ENCODE data around the gene SRPX.
A peak's percentile ranks its signal among the peaks of the same experiment; 100 is the strongest.

Gene SRPX

GRCh38 chrX:38260231-38260630 is 39.6 kb upstream of the SRPX start:
- no peaks in the 10 kb centered on the region for H3K36me3 ChIP-seq (replicated peaks; ENCODE audit: insufficient read depth, low read length)
- H3K4me1 ChIP-seq (ENCODE audit: low read length), result no peaks in the 10 kb centered on the region
- no peak overlapping the region for H3K9ac ChIP-seq (ENCODE audit: low read length)
- no peaks in the 10 kb centered on the region for H3K27me3 ChIP-seq (replicated peaks; ENCODE audit: insufficient read depth, low read length)
- H3K4me3 ChIP-seq (ENCODE audit: low read length), result no peak overlapping the region
- no peaks in the 10 kb centered on the region for H3K79me2 ChIP-seq (ENCODE audit: low read length)
- no peak overlapping the region for H3K4me2 ChIP-seq (ENCODE audit: low read depth, low read length)
- no peaks in the 10 kb centered on the region for H3K9me3 ChIP-seq (replicated peaks; ENCODE audit: insufficient read depth, low read length)
- no peaks in the 10 kb centered on the region for H3F3A ChIP-seq (ENCODE audit: insufficient read depth, low read length)
- no peak overlapping the region for H3K27ac ChIP-seq (ENCODE audit: low read length)
- no peaks in the 10 kb centered on the region for H4K20me1 ChIP-seq (ENCODE audit: insufficient read depth, low read length)
- H3K9me2 ChIP-seq (replicated peaks; ENCODE audit: insufficient read depth, low read length), result no peaks in the 10 kb centered on the region
- no peak for DNase-seq
- TF ChIP-seq, protein P1, sequence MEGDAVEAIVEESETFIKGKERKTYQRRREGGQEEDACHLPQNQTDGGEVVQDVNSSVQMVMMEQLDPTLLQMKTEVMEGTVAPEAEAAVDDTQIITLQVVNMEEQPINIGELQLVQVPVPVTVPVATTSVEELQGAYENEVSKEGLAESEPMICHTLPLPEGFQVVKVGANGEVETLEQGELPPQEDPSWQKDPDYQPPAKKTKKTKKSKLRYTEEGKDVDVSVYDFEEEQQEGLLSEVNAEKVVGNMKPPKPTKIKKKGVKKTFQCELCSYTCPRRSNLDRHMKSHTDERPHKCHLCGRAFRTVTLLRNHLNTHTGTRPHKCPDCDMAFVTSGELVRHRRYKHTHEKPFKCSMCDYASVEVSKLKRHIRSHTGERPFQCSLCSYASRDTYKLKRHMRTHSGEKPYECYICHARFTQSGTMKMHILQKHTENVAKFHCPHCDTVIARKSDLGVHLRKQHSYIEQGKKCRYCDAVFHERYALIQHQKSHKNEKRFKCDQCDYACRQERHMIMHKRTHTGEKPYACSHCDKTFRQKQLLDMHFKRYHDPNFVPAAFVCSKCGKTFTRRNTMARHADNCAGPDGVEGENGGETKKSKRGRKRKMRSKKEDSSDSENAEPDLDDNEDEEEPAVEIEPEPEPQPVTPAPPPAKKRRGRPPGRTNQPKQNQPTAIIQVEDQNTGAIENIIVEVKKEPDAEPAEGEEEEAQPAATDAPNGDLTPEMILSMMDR (IDR thresholded peaks at IDR 0.05; ENCODE audit: low read length), result peak; percentile 48
- TF ChIP-seq EZH2 (optimal IDR thresholded peaks at IDR 0.05; ENCODE audit: low read depth, low read length) (no peak), EZH2phosphoT487 (IDR thresholded peaks at IDR 0.05; ENCODE audit: low read length) (no peak)
- H2AFZ ChIP-seq (ENCODE audit: low read length), result no peak overlapping the region

- Histone ChIP-seq H3K9me3 (replicated peaks; ENCODE audit: insufficient read depth, low read length) (no peaks in the 10 kb centered on the region), H3K79me2 (ENCODE audit: low read length) (no peaks in the 10 kb centered on the region), H3K27me3 (replicated peaks; ENCODE audit: insufficient read depth, low read length) (no peaks in the 10 kb centered on the region), H2AFZ (ENCODE audit: low read length) (no peak overlapping the region), H3K27ac (ENCODE audit: low read length) (no peak overlapping the region), H3F3A (ENCODE audit: insufficient read depth, low read length) (no peaks in the 10 kb centered on the region), H3K36me3 (replicated peaks; ENCODE audit: insufficient read depth, low read length) (no peaks in the 10 kb centered on the region), H3K4me2 (ENCODE audit: low read depth, low read length) (no peak overlapping the region), H3K4me3 (ENCODE audit: low read length) (no peak overlapping the region), H3K9me2 (replicated peaks; ENCODE audit: insufficient read depth, low read length) (no peaks in the 10 kb centered on the region), H4K20me1 (ENCODE audit: insufficient read depth, low read length) (no peaks in the 10 kb centered on the region), H3K4me1 (ENCODE audit: low read length) (no peaks in the 10 kb centered on the region), H3K9ac (ENCODE audit: low read length) (no peak overlapping the region)
- TF ChIP-seq EZH2 (optimal IDR thresholded peaks at IDR 0.05; ENCODE audit: low read depth, low read length) (no peak), EZH2phosphoT487 (IDR thresholded peaks at IDR 0.05; ENCODE audit: low read length) (no peak)
- TF ChIP-seq, protein P1 (IDR thresholded peaks at IDR 0.05; ENCODE audit: low read length), result no peak
- DNase-seq, result no peak
Measured at GRCh38 chrX:38256019-38256418, 35.3 kb upstream of the SRPX start.

DNA sequence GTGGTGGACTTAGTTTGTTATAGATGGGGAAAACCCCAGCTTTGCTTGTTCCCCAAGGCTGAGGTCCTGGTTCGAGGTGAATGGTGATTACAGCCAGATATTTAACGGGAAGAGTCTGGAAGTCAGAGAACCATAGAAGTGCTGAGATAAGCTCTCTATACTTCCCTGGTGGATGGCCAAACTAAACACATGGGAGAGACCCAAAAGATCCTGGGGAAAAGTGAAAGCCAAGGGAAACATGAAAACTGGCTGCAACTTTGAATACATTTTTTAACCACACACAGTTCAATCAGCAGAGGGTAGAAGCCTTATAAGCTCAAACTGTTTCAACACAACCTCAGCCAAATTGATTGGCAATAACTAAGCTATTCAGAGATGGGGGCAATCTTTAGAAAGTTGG is 29.3 kb upstream of the SRPX start:
- Histone ChIP-seq H3K79me2 (ENCODE audit: low read length) (no peaks in the 10 kb centered on the region), H3F3A (ENCODE audit: insufficient read depth, low read length) (no peaks in the 10 kb centered on the region)

More for the DNA sequence above, 29.3 kb upstream of the SRPX start:
- Histone ChIP-seq H3K4me1 (ENCODE audit: low read length) (no peaks in the 10 kb centered on the region), H3K4me2 (ENCODE audit: low read depth, low read length) (no peak overlapping the region), H3K4me3 (ENCODE audit: low read length) (no peak overlapping the region), H4K20me1 (ENCODE audit: insufficient read depth, low read length) (no peaks in the 10 kb centered on the region), H3K27me3 (replicated peaks; ENCODE audit: insufficient read depth, low read length) (no peaks in the 10 kb centered on the region), H3K36me3 (replicated peaks; ENCODE audit: insufficient read depth, low read length) (no peaks in the 10 kb centered on the region), H3K27ac (ENCODE audit: low read length) (no peak overlapping the region), H2AFZ (ENCODE audit: low read length) (no peak overlapping the region), H3K9me2 (replicated peaks; ENCODE audit: insufficient read depth, low read length) (no peaks in the 10 kb centered on the region), H3K9ac (ENCODE audit: low read length) (no peak overlapping the region), H3K9me3 (replicated peaks; ENCODE audit: insufficient read depth, low read length) (no peaks in the 10 kb centered on the region)
- TF ChIP-seq EZH2phosphoT487 (IDR thresholded peaks at IDR 0.05; ENCODE audit: low read length) (no peak), EZH2 (optimal IDR thresholded peaks at IDR 0.05; ENCODE audit: low read depth, low read length) (no peak)
- TF ChIP-seq, protein P1 (IDR thresholded peaks at IDR 0.05; ENCODE audit: low read length), result no peak
- DNase-seq, result no peak
